ENCODE data around the gene KIF3B.

The KIF3B gene

DNA sequence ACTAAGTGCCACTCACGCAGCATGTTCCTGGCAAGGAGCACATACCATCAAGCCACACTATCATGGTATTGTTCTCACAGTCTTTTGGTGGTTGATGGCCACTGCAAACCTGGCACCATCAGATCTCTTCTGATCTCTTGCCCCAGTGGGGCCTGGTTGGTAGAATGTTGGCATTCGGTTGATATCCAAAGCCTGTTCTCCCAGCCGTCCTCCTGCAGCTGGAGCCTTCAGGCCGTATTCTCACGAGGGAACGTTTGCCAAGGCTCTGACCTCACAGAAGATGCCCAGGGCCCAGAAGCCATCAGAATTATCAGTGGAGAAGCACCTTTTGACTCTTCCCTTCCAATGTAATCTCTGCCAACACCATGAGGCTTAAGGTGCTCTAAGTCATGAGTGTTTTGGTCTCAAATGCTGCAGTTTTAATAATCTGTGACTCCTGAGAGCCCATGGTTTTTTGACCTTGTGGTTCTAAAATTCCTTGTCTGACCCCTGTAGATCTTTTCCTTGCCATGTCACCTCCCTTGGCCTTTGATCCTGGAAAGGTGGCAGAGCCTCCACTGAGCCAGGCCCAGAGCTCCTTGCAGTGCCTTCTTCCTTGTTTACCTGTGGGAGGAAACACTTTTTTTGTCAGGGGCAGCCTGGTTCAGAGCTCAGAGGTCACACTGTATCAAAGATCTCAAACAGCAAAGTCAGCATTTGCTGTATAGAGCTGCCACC lies 42.0 kb upstream of the KIF3B start:
- Histone ChIP-seq H3K4me3 (ENCODE audit: insufficient read depth, low read depth, low read length, poor library complexity, severe bottlenecking) (no peak overlapping the region), H3K36me3 (ENCODE audit: control insufficient read depth, insufficient read depth, low read length) (peaks cover 28% of the 10 kb centered on the region), H3K27ac (ENCODE audit: insufficient read depth, low read length, poor library complexity, severe bottlenecking) (no peak overlapping the region), H3K4me1 (ENCODE audit: control insufficient read depth, insufficient read depth, low read length, poor library complexity, severe bottlenecking) (peaks cover 15% of the 10 kb centered on the region), H3K27me3 (replicated peaks; ENCODE audit: control insufficient read depth, insufficient read depth, low read length, poor library complexity, severe bottlenecking) (no peaks in the 10 kb centered on the region), H3K9me3 (ENCODE audit: control insufficient read depth, low read length) (no peaks in the 10 kb centered on the region)
- DNase-seq = no peak

DNA sequence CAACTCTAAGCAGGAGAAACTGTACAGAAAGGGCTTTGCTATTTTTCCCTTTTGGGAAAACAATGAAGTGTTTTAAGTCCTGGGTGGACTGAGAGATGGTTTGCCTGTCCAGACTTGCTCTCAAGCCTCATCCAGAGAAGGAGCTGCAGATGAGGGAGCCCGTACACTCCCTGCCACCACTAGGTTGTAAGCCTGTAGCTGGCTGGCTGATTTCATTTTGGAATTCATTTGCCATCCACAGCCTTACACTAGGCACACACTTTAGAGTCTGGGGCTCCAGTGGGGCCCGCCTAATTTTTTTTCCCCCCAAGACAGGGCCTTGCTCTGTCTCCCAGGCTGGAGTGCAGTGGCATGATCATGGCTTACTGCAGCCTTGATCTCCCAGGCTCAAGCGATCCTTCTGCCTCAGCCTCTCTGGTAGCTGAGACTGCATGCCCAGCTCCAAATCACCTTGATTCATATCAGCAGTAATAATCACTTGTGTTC lies 41.4 kb upstream of the KIF3B start:
- Histone ChIP-seq H3K9me3 (ENCODE audit: control insufficient read depth, low read length) (no peaks in the 10 kb centered on the region), H3K27me3 (replicated peaks; ENCODE audit: control insufficient read depth, insufficient read depth, low read length, poor library complexity, severe bottlenecking) (no peaks in the 10 kb centered on the region), H3K4me3 (ENCODE audit: insufficient read depth, low read depth, low read length, poor library complexity, severe bottlenecking) (no peak overlapping the region), H3K36me3 (ENCODE audit: control insufficient read depth, insufficient read depth, low read length) (peaks cover 28% of the 10 kb centered on the region), H3K4me1 (ENCODE audit: control insufficient read depth, insufficient read depth, low read length, poor library complexity, severe bottlenecking) (peaks cover 15% of the 10 kb centered on the region), H3K27ac (ENCODE audit: insufficient read depth, low read length, poor library complexity, severe bottlenecking) (no peak overlapping the region)
- DNase-seq = no peak

DNA sequence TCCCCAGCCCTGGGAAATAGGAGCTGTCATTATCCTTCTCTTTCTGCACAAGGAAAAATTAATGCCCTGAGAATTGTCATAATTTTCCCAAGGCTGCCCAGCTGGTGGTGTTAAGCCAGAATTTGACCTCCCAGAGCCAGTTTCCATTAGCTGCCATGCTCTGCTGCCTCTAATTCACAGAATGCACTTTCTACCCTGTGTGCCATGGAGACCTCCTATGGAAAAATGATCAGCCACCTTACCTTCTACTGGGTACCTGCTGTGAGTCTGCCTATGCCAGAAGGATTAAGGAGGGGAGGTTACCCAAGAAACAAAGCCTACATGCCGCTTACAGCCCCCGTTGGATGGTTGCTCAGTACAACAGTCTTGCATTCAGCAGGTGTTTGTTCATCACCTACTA lies 40.6 kb upstream of the KIF3B start:
- Histone ChIP-seq H3K4me3 (ENCODE audit: insufficient read depth, low read depth, low read length, poor library complexity, severe bottlenecking) (no peak overlapping the region), H3K4me1 (ENCODE audit: control insufficient read depth, insufficient read depth, low read length, poor library complexity, severe bottlenecking) (peaks cover 13% of the 10 kb centered on the region), H3K27ac (ENCODE audit: insufficient read depth, low read length, poor library complexity, severe bottlenecking) (no peak overlapping the region), H3K9me3 (ENCODE audit: control insufficient read depth, low read length) (no peaks in the 10 kb centered on the region), H3K36me3 (ENCODE audit: control insufficient read depth, insufficient read depth, low read length) (peaks cover 28% of the 10 kb centered on the region), H3K27me3 (replicated peaks; ENCODE audit: control insufficient read depth, insufficient read depth, low read length, poor library complexity, severe bottlenecking) (no peaks in the 10 kb centered on the region)
- DNase-seq = no peak

DNA sequence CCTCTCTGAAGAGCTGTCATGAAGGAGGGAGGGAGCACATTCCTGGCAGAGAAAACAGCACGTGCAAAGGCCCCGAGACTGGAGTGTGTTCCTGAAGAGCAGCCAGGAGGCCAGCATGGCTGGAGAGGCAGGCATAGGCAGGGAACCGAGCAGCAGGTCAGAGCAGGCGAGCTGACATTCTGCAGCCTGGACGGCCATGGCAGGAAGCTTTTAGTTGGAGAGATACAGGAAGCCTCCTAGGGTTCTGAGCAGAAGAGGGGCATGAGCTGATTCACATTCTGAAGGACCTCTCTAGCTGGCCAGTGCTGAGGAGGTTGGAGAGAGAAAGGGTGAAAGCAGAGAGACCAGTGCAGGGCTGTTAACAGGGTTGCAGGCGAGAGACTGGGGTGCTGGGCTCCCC lies 40.0 kb upstream of the KIF3B start:
- H3K9me3 ChIP-seq (ENCODE audit: control insufficient read depth, low read length) = no peaks in the 10 kb centered on the region
- peaks cover 7% of the 10 kb centered on the region for H3K4me1 ChIP-seq (ENCODE audit: control insufficient read depth, insufficient read depth, low read length, poor library complexity, severe bottlenecking)
- DNase-seq = no peak
- H3K27me3 ChIP-seq (replicated peaks; ENCODE audit: control insufficient read depth, insufficient read depth, low read length, poor library complexity, severe bottlenecking) = no peaks in the 10 kb centered on the region
- no peak overlapping the region for H3K27ac ChIP-seq (ENCODE audit: insufficient read depth, low read length, poor library complexity, severe bottlenecking)
- no peak overlapping the region for H3K4me3 ChIP-seq (ENCODE audit: insufficient read depth, low read depth, low read length, poor library complexity, severe bottlenecking)
- peaks cover 28% of the 10 kb centered on the region for H3K36me3 ChIP-seq (ENCODE audit: control insufficient read depth, insufficient read depth, low read length)

DNA sequence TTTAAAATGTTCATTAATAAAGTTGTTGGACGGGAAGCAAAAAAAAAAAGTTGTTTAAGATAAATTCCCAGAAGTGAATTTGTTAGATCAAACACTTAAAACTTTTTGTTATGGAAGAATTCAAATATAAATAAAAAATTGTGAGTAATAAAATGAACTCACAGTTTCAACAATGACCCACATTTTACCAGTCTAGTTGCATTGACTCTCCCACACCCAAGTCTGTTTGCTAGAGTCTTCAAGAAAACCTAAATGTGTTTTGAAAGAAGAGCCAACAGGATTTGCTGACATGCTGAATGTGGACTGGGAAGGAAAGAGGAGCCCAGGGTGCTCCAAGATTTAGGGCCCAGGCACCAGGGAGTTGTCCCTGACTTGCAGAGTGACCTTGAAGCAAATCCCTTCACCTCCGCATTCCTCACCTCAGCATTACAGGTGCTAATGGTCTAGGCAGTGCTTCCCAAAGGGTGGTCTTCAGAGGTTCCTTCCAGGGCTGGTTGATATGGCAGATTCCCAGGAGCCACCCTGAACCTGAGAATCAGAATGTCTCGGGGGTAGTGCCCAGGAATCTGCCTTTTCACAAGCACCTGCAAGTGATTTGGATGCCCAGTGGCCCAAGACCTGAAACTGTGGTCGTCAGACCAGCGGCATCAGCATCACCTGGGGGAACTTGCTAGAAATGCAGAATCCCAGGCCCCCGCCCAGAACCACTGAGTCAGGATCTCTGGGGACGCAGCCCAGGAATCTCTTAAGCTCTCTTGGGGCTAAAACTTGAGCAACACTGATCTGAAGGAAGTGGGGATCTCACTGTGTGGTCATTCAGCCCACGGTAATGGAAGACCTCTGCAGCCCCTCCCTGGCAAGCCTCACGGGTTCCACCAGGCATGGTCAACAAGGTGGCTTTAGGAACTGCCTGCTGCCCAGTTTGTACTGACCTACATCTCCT lies 38.7 kb upstream of the KIF3B start:
- Histone ChIP-seq H3K4me3 (ENCODE audit: insufficient read depth, low read depth, low read length, poor library complexity, severe bottlenecking) (no peak overlapping the region), H3K4me1 (ENCODE audit: control insufficient read depth, insufficient read depth, low read length, poor library complexity, severe bottlenecking) (no peaks in the 10 kb centered on the region), H3K9me3 (ENCODE audit: control insufficient read depth, low read length) (no peaks in the 10 kb centered on the region), H3K36me3 (ENCODE audit: control insufficient read depth, insufficient read depth, low read length) (peaks cover 19% of the 10 kb centered on the region), H3K27me3 (replicated peaks; ENCODE audit: control insufficient read depth, insufficient read depth, low read length, poor library complexity, severe bottlenecking) (no peaks in the 10 kb centered on the region), H3K27ac (ENCODE audit: insufficient read depth, low read length, poor library complexity, severe bottlenecking) (no peak overlapping the region)
- no peak for DNase-seq

DNA sequence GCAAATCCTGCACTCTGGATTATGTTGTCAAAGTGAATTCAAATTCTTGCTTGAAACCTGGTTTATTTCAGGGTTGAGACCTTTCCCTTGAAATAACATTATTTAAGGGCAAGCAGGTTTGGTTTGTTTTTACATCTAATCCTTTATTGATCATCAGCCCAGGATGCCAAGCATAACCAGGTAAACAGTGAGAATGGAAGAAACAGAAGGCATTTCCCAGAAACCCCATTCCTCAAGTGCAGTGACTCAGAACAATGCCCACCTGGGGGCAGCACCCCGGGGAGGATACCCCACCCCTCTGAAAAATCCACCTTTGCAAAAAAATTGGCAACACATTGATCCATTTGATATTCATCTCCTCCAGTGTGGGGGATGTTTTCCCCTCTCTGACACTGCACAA lies 37.2 kb upstream of the KIF3B start:
- H3K4me3 ChIP-seq (ENCODE audit: insufficient read depth, low read depth, low read length, poor library complexity, severe bottlenecking) = no peak overlapping the region
- no peak for DNase-seq
- no peaks in the 10 kb centered on the region for H3K4me1 ChIP-seq (ENCODE audit: control insufficient read depth, insufficient read depth, low read length, poor library complexity, severe bottlenecking)

DNA sequence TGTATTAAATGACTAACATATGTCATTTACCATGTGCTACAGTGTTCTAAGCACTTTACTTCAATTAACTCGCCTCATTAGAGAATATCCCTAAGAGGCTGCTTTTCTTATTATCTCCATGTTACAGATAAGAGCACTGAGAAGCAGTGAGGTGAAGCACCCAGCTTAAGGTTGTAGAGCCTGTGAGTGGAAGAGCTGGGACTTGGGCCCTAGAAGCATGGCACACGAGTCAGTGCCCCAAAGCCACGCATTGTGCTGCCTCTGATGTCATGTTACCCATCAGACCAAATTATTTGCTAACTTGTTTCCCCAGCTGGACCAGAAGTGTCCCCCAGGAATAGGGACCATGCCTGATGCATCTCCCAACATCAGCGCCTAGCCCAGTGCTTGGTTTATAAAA lies 35.6 kb upstream of the KIF3B start:
- no peak for DNase-seq
- Histone ChIP-seq H3K4me3 (ENCODE audit: insufficient read depth, low read depth, low read length, poor library complexity, severe bottlenecking) (no peak overlapping the region), H3K9me3 (ENCODE audit: control insufficient read depth, low read length) (no peaks in the 10 kb centered on the region), H3K27ac (ENCODE audit: insufficient read depth, low read length, poor library complexity, severe bottlenecking) (no peak overlapping the region), H3K36me3 (ENCODE audit: control insufficient read depth, insufficient read depth, low read length) (no peaks in the 10 kb centered on the region), H3K4me1 (ENCODE audit: control insufficient read depth, insufficient read depth, low read length, poor library complexity, severe bottlenecking) (no peaks in the 10 kb centered on the region), H3K27me3 (replicated peaks; ENCODE audit: control insufficient read depth, insufficient read depth, low read length, poor library complexity, severe bottlenecking) (no peaks in the 10 kb centered on the region)

More for the DNA sequence above, 37.2 kb upstream of the KIF3B start:
- Histone ChIP-seq H3K27ac (ENCODE audit: insufficient read depth, low read length, poor library complexity, severe bottlenecking) (no peak overlapping the region), H3K9me3 (ENCODE audit: control insufficient read depth, low read length) (no peaks in the 10 kb centered on the region), H3K36me3 (ENCODE audit: control insufficient read depth, insufficient read depth, low read length) (peaks cover 7% of the 10 kb centered on the region), H3K27me3 (replicated peaks; ENCODE audit: control insufficient read depth, insufficient read depth, low read length, poor library complexity, severe bottlenecking) (no peaks in the 10 kb centered on the region)

DNA sequence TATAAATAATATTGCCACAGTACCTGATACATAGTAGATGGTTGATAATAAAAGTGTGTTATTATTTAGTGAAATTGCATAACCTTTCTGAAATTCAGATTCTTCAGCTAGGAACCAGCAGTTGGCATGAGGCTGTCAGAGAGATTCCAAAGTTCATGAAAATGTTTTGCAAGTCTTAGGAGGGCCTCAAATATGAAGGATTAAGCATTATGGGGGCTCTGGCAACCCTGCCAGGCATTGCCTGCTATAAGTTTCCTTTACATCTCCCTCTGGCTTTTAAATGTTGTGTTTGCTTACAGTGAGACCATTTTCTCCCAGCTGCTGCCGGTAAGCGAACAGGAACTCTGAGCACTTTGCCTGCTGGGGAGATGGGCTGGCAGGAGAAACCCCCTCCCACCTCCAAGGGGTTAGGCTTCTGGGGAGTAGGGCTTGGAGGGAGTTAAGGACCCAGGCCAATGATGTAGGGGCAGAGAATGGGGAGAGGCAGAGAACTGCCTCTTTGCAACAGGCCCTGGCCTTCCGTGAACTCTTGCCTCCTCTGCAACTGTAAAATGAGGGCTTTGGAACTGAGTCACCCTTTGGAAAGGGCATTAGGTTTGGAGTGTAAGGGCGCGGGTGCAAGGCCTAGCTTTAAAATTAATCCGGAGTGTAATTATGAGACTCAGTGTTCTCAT lies 33.2 kb upstream of the KIF3B start:
- no peak overlapping the region for H3K4me3 ChIP-seq (ENCODE audit: insufficient read depth, low read depth, low read length, poor library complexity, severe bottlenecking)
- H3K4me1 ChIP-seq (ENCODE audit: control insufficient read depth, insufficient read depth, low read length, poor library complexity, severe bottlenecking) = no peaks in the 10 kb centered on the region
- H3K27me3 ChIP-seq (replicated peaks; ENCODE audit: control insufficient read depth, insufficient read depth, low read length, poor library complexity, severe bottlenecking) = no peaks in the 10 kb centered on the region
- H3K27ac ChIP-seq (ENCODE audit: insufficient read depth, low read length, poor library complexity, severe bottlenecking) = no peak overlapping the region
- no peaks in the 10 kb centered on the region for H3K36me3 ChIP-seq (ENCODE audit: control insufficient read depth, insufficient read depth, low read length)
- H3K9me3 ChIP-seq (ENCODE audit: control insufficient read depth, low read length) = no peaks in the 10 kb centered on the region
- no peak for DNase-seq

DNA sequence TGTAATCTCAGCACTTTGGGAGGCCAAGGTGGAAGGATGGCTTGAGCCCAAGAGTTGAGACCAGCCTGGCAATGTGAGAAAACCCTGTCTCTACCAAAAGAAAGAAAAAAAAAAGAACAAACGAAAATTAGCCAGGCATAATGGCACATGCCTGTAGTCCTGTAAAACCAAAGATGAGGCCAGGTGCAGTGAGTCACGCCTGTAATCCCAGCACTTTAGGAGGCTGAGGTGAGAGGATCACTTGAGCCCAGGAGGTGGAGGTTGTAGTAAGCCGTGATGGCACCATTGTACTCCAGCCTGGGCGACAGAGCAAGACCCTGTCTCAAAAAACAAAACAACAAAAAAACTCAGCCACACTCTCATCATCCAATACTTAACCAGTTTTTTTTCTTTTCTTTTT lies 32.5 kb upstream of the KIF3B start:
- Histone ChIP-seq H3K9me3 (ENCODE audit: control insufficient read depth, low read length) (no peaks in the 10 kb centered on the region), H3K27me3 (replicated peaks; ENCODE audit: control insufficient read depth, insufficient read depth, low read length, poor library complexity, severe bottlenecking) (no peaks in the 10 kb centered on the region), H3K4me3 (ENCODE audit: insufficient read depth, low read depth, low read length, poor library complexity, severe bottlenecking) (no peak overlapping the region), H3K36me3 (ENCODE audit: control insufficient read depth, insufficient read depth, low read length) (no peaks in the 10 kb centered on the region), H3K4me1 (ENCODE audit: control insufficient read depth, insufficient read depth, low read length, poor library complexity, severe bottlenecking) (peaks cover 2% of the 10 kb centered on the region), H3K27ac (ENCODE audit: insufficient read depth, low read length, poor library complexity, severe bottlenecking) (no peak overlapping the region)
- DNase-seq = no peak
